GM23248 (cell line): ENCODE measurements around the gene VPS72.

Experiments used
- EZH2 ChIP-seq: fragments of 200-600 bp; sonication (generic); IDR thresholded peaks from 2 replicates; pipeline ENCODE4 v1.6.1; 2018; ENCODE audit warnings: antibody characterized with exemption, mild to moderate bottlenecking; ENCODE audit not compliant: insufficient read depth, poor library complexity, severe bottlenecking
- EZH2phosphoT487 ChIP-seq: fragments of 200-600 bp; sonication (generic); IDR thresholded peaks from 2 replicates; pipeline ENCODE4 v1.6.1; 2018; ENCODE audit warnings: antibody characterized with exemption, moderate library complexity, mild to moderate bottlenecking, low read depth; ENCODE audit not compliant: insufficient read depth

DNA sequence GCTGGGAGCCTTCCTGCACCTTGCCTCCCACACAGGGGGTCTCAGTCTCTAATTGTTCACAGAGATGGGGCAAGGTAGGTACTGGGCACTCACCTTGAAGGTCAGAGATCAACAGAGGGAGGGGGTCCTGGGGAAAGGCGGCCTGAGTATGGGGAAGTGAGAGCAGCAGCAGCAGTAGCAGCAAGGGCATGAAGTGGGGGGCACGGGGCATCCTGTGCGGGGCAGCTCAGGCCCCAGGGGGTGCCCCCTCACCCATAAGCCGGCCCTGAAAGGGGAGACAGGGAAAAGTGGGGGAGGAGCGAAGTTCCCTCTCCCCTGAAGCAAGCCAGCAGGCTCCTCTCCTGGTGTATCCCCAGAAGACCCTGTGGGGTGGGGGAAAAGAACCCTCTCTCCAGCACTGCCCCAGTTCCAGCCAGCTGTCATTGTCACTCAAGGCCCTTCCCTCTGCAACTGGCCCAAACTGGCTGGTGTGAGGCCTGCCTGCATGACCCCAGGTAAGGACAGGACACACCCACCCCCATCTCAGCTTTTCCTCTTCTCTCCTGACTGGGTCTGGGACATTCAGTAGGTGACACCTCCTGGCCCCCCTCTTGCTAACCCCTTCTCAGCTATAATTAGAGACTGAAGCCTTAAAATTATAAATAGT, 47.5 kb downstream of the VPS72 start:
- TF ChIP-seq EZH2 (no peak), EZH2phosphoT487 (no peak)
